NT2/D1 (cell line): ENCODE results near the gene SMCHD1.

Source experiments
- SUZ12 ChIP-seq: IDR thresholded peaks from 2 replicates; pipeline ENCODE4 v1.6.1; 2011; ENCODE audit not compliant: insufficient read length, insufficient read depth; ENCODE audit errors: extremely low read depth
- YY1 ChIP-seq: IDR thresholded peaks from 2 replicates; pipeline ENCODE4 v1.6.1; 2011; ENCODE audit not compliant: insufficient read length, insufficient read depth
- ZNF274 ChIP-seq: IDR thresholded peaks from 2 replicates; pipeline ENCODE4 v1.6.1; 2011; ENCODE audit warnings: mild to moderate bottlenecking, low read depth, low read length

GRCh38 chr18:2851771-2852170 is 196.2 kb downstream of the SMCHD1 start:
- TF ChIP-seq SUZ12: no peak
- no peak for TF ChIP-seq YY1
- TF ChIP-seq ZNF274: no peak
